ENCODE data around the gene OR2M2.

Gene OR2M2, protein sequence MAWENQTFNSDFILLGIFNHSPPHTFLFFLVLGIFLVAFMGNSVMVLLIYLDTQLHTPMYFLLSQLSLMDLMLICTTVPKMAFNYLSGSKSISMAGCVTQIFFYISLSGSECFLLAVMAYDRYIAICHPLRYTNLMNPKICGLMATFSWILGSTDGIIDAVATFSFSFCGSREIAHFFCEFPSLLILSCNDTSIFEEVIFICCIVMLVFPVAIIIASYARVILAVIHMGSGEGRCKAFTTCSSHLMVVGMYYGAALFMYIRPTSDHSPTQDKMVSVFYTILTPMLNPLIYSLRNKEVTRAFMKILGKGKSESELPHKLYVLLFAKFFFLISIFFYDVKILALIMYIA

DNA sequence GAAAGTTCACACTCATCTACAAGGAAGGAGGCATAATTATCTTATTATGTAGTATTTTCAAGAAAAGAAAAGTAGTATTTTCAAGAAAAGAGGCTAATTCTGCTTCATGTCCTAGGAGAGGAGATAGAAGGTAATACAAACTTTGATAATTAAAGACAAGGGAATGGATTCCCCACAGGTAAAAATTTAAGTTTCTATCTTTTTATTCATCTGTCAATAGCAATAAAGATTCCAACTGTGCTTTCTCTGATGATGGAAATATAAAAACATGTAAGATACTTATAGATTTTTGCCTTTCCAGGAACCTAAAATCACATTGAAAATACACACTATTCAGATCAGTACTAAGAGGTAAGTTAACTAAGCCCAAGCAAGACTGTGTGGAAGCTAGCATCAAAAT, at the start of gene OR2M2:
Gene OR2M2 (plus strand): TSS at position 301 of the 400 bp plus-strand sequence. CDS start 5,165 bp downstream, outside the sequence.
- no peak for DNase-seq (ENCODE audit: low read depth in 2 of 2)

DNA sequence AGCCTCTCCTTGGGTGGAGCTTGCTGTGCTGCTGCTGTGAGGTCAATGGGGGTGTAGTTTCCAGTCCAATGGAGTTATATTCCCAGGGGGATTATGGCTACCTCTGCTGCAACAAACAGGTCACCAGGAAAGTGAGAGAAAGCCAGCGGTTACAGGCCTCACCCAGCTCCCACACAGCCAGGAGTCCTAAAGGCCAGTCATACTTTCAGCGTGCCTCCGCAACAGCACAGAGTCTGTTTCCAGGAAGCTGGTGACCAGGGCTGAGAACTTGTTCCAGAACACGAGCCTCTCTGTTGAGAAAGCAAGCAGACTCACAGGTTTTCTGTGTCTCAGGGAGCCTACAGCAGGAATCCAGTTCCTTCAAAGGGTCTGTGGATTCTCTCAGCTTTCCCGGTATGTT, 47.0 kb upstream of the OR2M2 start:
- no peak for DNase-seq (ENCODE audit: low read depth in 2 of 2)

GRCh38 chr1:248136811-248137210, 37.8 kb upstream of the OR2M2 start:
- no peak for DNase-seq (ENCODE audit: low read depth in 2 of 2)

DNA sequence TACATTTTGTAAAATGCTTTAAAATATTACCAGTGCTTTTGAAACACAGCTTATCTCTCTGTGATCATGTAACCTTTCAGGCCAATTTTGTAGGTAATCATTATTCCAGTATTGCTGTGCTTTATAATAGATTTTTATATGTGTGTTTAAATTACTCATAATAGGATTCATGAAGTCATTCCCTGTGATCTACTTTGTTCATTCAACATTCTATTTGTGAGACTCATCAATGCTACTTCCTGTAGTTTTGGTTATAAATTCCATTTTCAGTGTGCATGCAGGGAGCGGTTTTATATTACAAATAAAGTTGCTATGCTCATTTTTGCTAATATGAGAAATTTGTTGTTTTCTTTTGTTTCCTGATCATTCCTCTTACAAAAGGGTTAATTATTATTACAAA, 33.8 kb upstream of the OR2M2 start:
- no peak for DNase-seq (ENCODE audit: low read depth in 2 of 2)

GRCh38 chr1:248143311-248143710, 31.3 kb upstream of the OR2M2 start:
- DNase-seq (ENCODE audit: low read depth in 2 of 2), result no peak

GRCh38 chr1:248144513-248145198, 30.0 kb upstream of the OR2M2 start, which contains the start of gene OR2M5:
OR2M5 (plus strand) TSS chr1:248145148; CDS start chr1:248145148, 0 bp downstream.
- DNase-seq (ENCODE audit: low read depth in 2 of 2), result no peak

DNA sequence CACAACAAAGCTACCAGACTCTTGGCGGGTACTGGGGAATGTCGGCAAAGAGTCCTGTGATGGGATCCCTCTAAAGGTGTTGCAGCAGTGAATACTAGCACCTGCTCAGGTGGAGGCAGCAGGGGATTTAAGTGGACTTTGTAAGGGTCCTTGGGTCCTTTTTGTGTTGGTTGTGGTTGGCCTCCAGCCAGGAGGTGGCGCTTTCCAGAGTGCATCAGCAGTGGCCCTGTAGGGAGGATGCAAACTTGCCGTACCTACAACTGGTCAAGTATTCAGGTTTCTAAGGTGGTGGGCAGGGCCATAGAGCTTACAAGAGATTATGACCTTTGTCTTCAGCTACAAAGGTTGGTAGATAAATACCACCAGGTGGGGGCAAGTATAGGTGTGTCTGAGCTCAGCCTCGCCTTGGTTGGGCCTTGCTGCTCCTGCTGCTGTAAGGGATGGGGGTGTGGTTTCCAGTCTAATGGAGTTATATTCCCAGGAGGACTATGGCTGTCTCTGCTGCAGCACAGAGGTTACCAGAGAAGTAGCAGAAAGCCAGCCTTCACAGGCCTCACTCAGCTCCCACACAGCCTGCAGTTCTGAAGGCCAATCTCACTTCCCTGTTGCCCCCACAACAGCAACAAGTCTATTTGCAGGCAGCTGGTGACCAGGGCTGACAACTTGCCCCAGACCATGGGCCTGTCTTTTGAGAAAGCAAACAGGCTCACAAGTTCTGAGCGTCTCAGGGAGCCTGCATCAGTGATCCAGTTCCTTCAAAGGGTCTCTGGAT, 22.4 kb upstream of the OR2M2 start:
- DNase-seq (ENCODE audit: low read depth in 2 of 2), result no peak

DNA sequence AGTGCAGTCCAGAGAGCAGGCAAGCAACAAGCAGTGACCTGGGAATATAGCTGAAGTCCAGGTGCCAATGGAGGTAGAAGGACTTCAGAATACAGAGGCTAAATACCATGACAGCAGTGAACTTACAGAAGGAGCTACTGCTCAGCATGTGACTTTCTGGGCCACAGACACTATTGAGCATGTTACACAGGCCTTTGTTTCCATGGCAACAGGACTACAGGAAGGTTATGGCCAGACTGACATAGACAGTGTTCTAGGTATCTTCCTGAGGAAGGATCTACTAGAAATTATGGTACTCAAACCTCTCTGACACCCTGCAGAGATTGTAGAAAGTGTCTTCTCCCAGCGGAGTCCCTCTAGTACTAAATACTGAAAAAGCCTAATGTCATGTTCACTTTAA, 18.7 kb upstream of the OR2M2 start:
- no peak for DNase-seq (ENCODE audit: low read depth in 2 of 2)

DNA sequence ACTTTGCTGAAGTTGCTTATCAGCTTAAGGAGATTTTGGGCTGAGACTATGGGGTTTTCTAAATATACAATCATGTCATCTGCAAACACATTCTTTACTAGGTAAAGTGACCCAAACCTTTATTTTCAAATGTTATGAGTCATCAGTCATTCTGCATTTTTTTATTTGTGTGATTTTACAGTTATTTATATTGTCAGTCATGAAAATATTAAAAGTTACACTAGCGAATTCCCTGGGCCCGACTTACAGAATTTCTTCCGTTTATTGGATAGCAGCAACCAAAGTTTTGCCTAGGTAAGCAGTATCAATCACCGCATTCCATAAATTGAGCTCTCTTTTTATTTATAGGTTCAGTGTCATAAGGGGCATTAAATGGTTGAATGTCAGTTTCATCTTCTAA, 15.9 kb upstream of the OR2M2 start:
- no peak for DNase-seq (ENCODE audit: low read depth in 2 of 2)

GRCh38 chr1:248164031-248164430, 10.6 kb upstream of the OR2M2 start:
- DNase-seq (ENCODE audit: low read depth in 2 of 2), result no peak

- no peak for DNase-seq (ENCODE audit: low read depth in 2 of 2)
These were observed 9.4 kb upstream of the OR2M2 start for GRCh38 chr1:248165186-248165585.

DNA sequence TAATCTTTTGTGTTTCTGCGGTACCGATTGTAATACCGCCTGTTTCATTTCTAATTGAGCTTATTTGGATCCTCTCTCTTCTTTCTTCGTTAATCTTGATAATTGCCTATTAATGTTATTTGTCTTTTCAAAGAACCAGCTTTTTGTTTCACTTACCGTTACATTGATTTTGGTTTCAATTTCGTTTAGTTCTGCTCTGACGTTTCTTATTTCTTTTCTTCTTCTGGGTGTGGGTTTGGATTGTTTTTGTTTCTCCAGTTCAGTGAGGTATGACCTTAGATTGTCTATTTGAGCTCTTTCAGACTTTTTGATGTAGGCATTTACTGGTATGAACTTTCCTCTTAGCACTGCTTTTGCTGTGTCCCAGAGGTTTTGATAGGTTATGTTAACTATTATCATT, 9.4 kb downstream of the OR2M2 start:
- DNase-seq (ENCODE audit: low read depth in 2 of 2), result no peak

DNA sequence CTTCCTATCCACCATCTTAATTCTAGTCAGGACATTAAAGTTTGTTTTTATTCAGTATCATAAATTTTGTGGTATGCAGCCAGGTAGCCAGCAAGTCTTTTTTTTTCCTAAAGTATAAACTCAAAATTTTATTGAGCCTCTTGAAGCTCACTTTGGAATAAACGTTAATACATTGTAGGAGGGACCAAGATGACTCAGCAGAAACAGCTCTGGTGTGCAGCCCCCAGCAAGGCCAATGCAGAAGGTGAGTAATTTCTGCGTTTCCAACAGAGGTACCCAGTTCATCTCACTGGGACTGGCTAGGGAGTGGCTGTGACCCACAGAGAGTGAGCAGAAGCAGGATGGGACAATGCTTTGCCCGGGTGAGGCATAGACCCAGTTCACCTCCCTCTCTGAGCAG, 12.7 kb downstream of the OR2M2 start:
- no peak for DNase-seq (ENCODE audit: low read depth in 2 of 2)

DNA sequence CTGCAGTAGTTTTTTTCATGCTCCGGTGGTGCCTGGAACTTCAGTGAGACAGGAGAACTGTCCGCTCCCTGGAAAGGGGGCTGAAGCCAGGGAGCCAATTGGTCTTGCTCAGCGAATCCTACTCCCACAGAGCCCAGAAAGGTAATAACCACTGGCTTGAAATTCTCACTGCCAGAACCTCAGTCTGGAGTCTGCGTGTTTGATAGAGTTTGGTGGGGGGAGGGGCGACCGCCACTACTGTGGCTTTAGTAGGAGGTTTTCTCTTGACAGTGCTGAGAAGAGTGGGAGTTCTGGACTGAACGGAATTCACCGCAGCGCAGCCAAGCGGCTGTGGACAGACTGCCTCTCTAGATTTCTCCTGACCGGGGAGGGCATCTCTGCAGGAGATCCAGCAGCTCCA, 14.4 kb downstream of the OR2M2 start:
- DNase-seq (ENCODE audit: low read depth in 2 of 2), result no peak

DNA sequence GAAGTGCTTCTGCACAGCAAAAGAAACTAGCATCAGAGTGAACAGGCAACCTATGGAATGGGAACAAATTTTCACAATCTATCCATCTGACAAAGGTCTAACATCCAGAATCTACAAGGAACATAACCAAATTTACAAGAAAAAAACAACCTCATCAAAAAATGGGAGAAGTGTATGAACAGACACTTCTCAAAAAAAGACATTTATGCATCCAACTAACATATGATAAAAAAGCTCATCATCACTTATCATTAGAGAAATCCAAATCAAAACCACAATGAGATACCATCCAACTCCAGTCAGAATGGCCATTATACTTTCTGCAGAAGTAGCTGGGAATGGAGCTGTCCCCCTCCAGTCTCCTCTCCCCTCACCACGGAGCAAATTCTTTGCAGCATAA, 19.5 kb downstream of the OR2M2 start:
- no peak for DNase-seq (ENCODE audit: low read depth in 2 of 2)

DNA sequence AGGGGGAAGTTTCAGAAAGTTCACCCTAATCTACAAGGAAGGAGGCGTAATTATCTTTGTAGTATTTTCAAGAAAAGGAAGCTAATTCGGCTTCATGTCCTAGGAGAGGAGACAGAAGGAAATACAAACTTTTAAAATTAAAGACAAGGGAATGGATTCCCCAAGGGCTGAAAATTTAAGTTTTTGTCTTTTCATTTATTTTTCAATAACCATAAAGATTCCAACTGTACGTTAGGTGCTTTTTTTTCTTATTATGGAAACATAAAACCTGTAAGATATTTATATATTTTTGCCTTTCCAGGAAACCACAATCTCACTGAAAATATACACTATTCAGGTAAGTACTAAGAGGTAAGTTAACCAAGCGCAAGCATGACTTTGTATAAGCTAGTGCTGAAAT, 22.3 kb downstream of the OR2M2 start, which contains the start of gene OR2M3:
Gene OR2M3 (plus strand): TSS at position 301 of the 400 bp plus-strand sequence. CDS start 5,803 bp downstream, outside the sequence.
- DNase-seq (ENCODE audit: low read depth in 2 of 2), result no peak

- DNase-seq (ENCODE audit: low read depth in 2 of 2), result no peak
These were observed 41.3 kb downstream of the OR2M2 start for GRCh38 chr1:248215880-248216279.

- DNase-seq (ENCODE audit: low read depth in 2 of 2), result no peak
These were observed 50.9 kb downstream of the OR2M2 start for GRCh38 chr1:248225537-248225936.

DNA sequence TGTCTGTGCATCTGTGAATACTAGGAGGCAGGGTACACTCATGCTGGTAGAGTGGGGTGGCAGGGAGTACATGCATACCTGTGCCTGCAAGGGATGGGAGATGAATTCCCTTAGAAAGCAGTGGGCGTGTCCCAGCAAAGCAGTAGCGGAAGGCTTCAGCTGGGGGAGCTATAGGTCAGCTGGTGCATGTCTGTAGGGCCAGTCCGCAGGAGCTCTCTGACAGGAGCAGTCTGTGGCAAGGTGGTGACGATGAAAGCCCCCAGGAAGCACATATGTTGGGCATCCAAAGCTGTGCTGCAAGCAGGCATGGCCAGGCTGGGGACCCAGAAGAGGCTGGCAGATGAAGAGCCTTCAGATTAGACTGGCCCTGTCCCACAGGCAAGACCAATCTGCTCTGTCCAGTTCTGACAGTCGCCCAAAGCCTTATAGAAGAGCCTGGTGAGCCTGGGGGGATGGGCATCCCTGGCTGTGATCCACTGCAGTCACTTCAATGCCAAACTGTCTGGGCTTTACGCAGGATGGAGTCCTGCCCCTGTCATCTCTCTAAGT, 54.8 kb downstream of the OR2M2 start:
- no peak for DNase-seq (ENCODE audit: low read depth in 2 of 2)

All from stimulated activated CD4-positive, alpha-beta T cell treated with anti-CD3 and anti-CD28 coated beads, Interleukin-12 subunit alpha, Interleukin-12 subunit beta, amount 100 ng/mL, for 24 hours (primary cell).